SK-N-SH (cell line): ENCODE results near the gene FSD2. TPM values are rescaled to one million over a fixed set of nuclear protein-coding genes. Genes with fewer than 3 reads are reported as not detected.

Experiments
- CTCF ChIA-PET: fragments of 300-600, 350-600 bp; formaldehyde crosslinking; extraction: SDS; loops from one replicate; lab custom pipeline; 2021; lab: Yijun Ruan, JAX
- POLR2A ChIA-PET: fragments of 350-600 bp; sonication (Branson Sonifier 250); formaldehyde crosslinking; extraction: SDS; loops from one replicate; lab custom pipeline; 2020; ENCODE audit warnings: antibody characterized with exemption, inconsistent platforms; lab: Yijun Ruan, JAX
- DNase-seq: peaks from one replicate; pipeline ENCODE4 v3.0.0; 2012
- H2AFZ ChIP-seq: fragments of 200-600 bp; sonication (generic); 2 replicates; pipeline ENCODE4 v1.8.1; 2016; ENCODE audit warnings: antibody characterized with exemption, mild to moderate bottlenecking, low read depth
- H3F3A ChIP-seq: fragments of 200-600 bp; sonication (generic); replicated peaks from 2 replicates; pipeline ENCODE3; 2016; ENCODE audit warnings: antibody characterized with exemption, mild to moderate bottlenecking; ENCODE audit not compliant: insufficient read depth
- H3K27ac ChIP-seq, 2 experiments: fragments of 200-500 bp in 1 of 2; fragments of 200-600 bp in 1 of 2; sonication (Bioruptor generic) in 1 of 2; sonication (generic), shearing (Covaris generic) in 1 of 2; 2 replicates each; pipeline versions ENCODE4 v1.5.1 to v1.6.1; 2014 to 2016; ENCODE audit warnings: low read depth in 2 of 2, inconsistent platforms in 1 of 2, low read length in 1 of 2, mild to moderate bottlenecking in 1 of 2, mixed read lengths in 1 of 2
- H3K27me3 ChIP-seq: fragments of 200-600 bp; sonication (generic), shearing (Covaris generic); 2 replicates; pipeline ENCODE4 v1.6.1; 2016; ENCODE audit warnings: mixed run types; ENCODE audit not compliant: insufficient read depth
- H3K36me3 ChIP-seq, 2 experiments: fragments of 200-500 bp in 1 of 2; fragments of 200-600 bp in 1 of 2; sonication (Bioruptor generic) in 1 of 2; sonication (generic) in 1 of 2; replicated peaks in 1 of 2; 2 replicates each; pipeline versions ENCODE3 to v1.5.1; 2014 to 2016; ENCODE audit warnings: low read length in 1 of 2, mild to moderate bottlenecking in 1 of 2; ENCODE audit not compliant: insufficient read depth in 2 of 2, control insufficient read depth in 1 of 2
- H3K4me1 ChIP-seq, 2 experiments: fragments of 200-500 bp in 1 of 2; fragments of 200-600 bp in 1 of 2; sonication (Bioruptor generic) in 1 of 2; sonication (generic), shearing (Covaris generic) in 1 of 2; 2 replicates each; pipeline versions ENCODE4 v1.5.1 to v1.6.1; 2014 to 2016; ENCODE audit warnings: low read depth in 1 of 2, low read length in 1 of 2, mixed run types in 1 of 2; ENCODE audit not compliant: insufficient read depth in 2 of 2, control insufficient read depth in 1 of 2
- H3K4me2 ChIP-seq: fragments of 200-600 bp; sonication (generic), shearing (Covaris generic); 2 replicates; pipeline ENCODE4 v1.6.1; 2017; ENCODE audit warnings: mixed run types
- H3K4me3 ChIP-seq, 2 experiments: fragments of 200-500 bp in 1 of 2; fragments of 200-600 bp in 1 of 2; sonication (Bioruptor generic) in 1 of 2; sonication (generic), shearing (Covaris generic) in 1 of 2; 2 replicates each; pipeline versions ENCODE4 v1.5.1 to v1.8.1; 2014 to 2016; ENCODE audit warnings: low read depth in 2 of 2, inconsistent platforms in 1 of 2, low read length in 1 of 2, mild to moderate bottlenecking in 1 of 2, mixed read lengths in 1 of 2, moderate library complexity in 1 of 2
- H3K79me2 ChIP-seq: fragments of 200-600 bp; sonication (generic); 2 replicates; pipeline ENCODE4 v1.8.1; 2017; ENCODE audit warnings: mild to moderate bottlenecking; ENCODE audit not compliant: insufficient read depth
- H3K9ac ChIP-seq: fragments of 200-600 bp; sonication (generic); 2 replicates; pipeline ENCODE4 v1.6.1; 2017; ENCODE audit warnings: mixed run types
- H3K9me2 ChIP-seq: fragments of 200-600 bp; sonication (generic); 2 replicates; pipeline ENCODE4 v1.6.1; 2017; ENCODE audit warnings: mixed run types
- H3K9me3 ChIP-seq: fragments of 200-600 bp; sonication (generic); 2 replicates; pipeline ENCODE4 v1.6.1; 2017; ENCODE audit warnings: mixed run types, mild to moderate bottlenecking, moderate library complexity
- H4K20me1 ChIP-seq: fragments of 200-600 bp; sonication (generic); 2 replicates; pipeline ENCODE4 v1.6.1; 2017; ENCODE audit warnings: mild to moderate bottlenecking, mixed run types; ENCODE audit not compliant: insufficient read depth
- CHD2 ChIP-seq: fragments of 150-350 bp; IDR thresholded peaks from 2 replicates; pipeline ENCODE4 v1.6.1; 2018; ENCODE audit warnings: low read length; ENCODE audit not compliant: partially characterized antibody
- CTCF ChIP-seq: fragments of 200-600 bp; sonication (generic); IDR thresholded peaks from 2 replicates; pipeline ENCODE4 v1.6.1; 2017; ENCODE audit warnings: antibody characterized with exemption, mild to moderate bottlenecking, moderate library complexity
- ELF1 ChIP-seq: IDR thresholded peaks from 2 replicates; pipeline ENCODE4 v1.4.0; 2012
- EP300 ChIP-seq, 2 experiments: IDR thresholded peaks; 2 replicates each; pipeline versions ENCODE4 v1.4.0 to v1.6.1; 2012; ENCODE audit warnings: borderline replicate concordance in 1 of 2, low read depth in 1 of 2, low read length in 1 of 2
- EZH2phosphoT487 ChIP-seq: fragments of 200-600 bp; sonication (generic); IDR thresholded peaks from 2 replicates; pipeline ENCODE4 v1.6.1; 2017; ENCODE audit warnings: low read depth, mixed run types, mild to moderate bottlenecking, antibody characterized with exemption, moderate library complexity, borderline replicate concordance
- FOXM1 ChIP-seq: IDR thresholded peaks from 2 replicates; pipeline ENCODE4 v1.4.0; 2012; ENCODE audit warnings: low read depth, mild to moderate bottlenecking
- MEF2A ChIP-seq: IDR thresholded peaks from 2 replicates; pipeline ENCODE4 v1.4.0; 2012; ENCODE audit warnings: low read depth, borderline replicate concordance
- MXI1 ChIP-seq: IDR thresholded peaks from 2 replicates; pipeline ENCODE4 v1.6.1; 2012; ENCODE audit warnings: mild to moderate bottlenecking, low read depth, low read length, improper control_type of control experiment
- NFIC ChIP-seq: IDR thresholded peaks from 2 replicates; pipeline ENCODE4 v1.4.0; 2012; ENCODE audit warnings: borderline replicate concordance
- NRF1 ChIP-seq: IDR thresholded peaks from 2 replicates; pipeline ENCODE4 v1.6.1; 2012; ENCODE audit warnings: low read depth, mild to moderate bottlenecking, low read length
- RFX5 ChIP-seq: IDR thresholded peaks from 2 replicates; pipeline ENCODE4 v1.6.1; 2012; ENCODE audit warnings: mild to moderate bottlenecking, improper control_type of control experiment, low read length
- SIN3A ChIP-seq: IDR thresholded peaks from 2 replicates; pipeline ENCODE4 v1.6.1; 2012; ENCODE audit warnings: low read depth, mild to moderate bottlenecking, low read length, moderate library complexity, borderline replicate concordance
- SMC3 ChIP-seq: IDR thresholded peaks from 2 replicates; pipeline ENCODE4 v1.6.1; 2012; ENCODE audit warnings: low read depth, low read length, improper control_type of control experiment
- TAF1 ChIP-seq: IDR thresholded peaks from 2 replicates; pipeline ENCODE4 v1.6.1; 2012; ENCODE audit warnings: low read depth, mild to moderate bottlenecking, low read length, moderate library complexity, borderline replicate concordance
- TCF12 ChIP-seq: IDR thresholded peaks from 2 replicates; pipeline ENCODE4 v1.4.0; 2012
- TEAD4 ChIP-seq: IDR thresholded peaks from 2 replicates; pipeline ENCODE4 v1.4.0; 2012; ENCODE audit warnings: mild to moderate bottlenecking, borderline replicate concordance; ENCODE audit not compliant: insufficient read depth
- WGBS: methylation state at CpG from one replicate; pipeline ENCODE4 v1.1.6; 2017; ENCODE audit warnings: low lambda C conversion rate; 5-methylcytosine and 5-hydroxymethylcytosine counted together
- polyA plus RNA-seq, 3 experiments: library from polyadenylated mRNA; depleted of rRNA; stranded (reverse); fragments of >200 nt; gene quantifications; 2 replicates each; pipeline ENCODE4 v1.2.3, GENCODE V29; 2012
- TF ChIP-seq, protein P1 (sequence below): fragments of 150-350 bp; IDR thresholded peaks from 2 replicates; pipeline ENCODE4 v1.6.1; 2016; ENCODE audit warnings: mild to moderate bottlenecking, low read depth, low read length
- TF ChIP-seq, protein P2 (sequence below): IDR thresholded peaks from 2 replicates; pipeline ENCODE4 v1.4.0; 2012; ENCODE audit warnings: low read depth, borderline replicate concordance

FSD2 gene
- polyA plus RNA-seq, 1 of the 3 experiments (the other 2 are of a cell fraction): not detected

DNA sequence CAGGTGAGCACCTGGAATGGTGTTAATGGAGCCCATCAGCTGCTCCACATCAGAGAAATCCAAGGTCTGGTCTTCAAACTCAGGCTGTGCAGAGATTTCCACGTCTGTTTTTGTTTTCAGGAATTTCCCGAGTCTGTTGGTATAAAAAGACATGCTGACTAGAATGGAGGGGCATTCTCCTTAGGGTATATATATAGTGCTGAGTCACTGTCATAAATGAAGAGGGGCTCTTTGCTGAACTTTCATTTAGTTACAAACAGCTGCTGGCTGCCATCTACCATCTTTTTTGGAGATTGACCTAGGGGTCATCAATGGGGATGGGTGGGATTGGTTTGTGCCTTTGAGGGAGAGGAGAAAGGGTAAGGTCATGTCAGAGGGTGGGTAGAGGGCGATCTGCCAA is 27.1 kb downstream of the FSD2 start:
- no peak overlapping the region for H3K9ac ChIP-seq
- no peak overlapping the region for H3K4me2 ChIP-seq
- H3K9me3 ChIP-seq: no peaks in the 10 kb centered on the region
- H2AFZ ChIP-seq: no peak overlapping the region
- H3K4me3 ChIP-seq: no peak overlapping the region
- H4K20me1 ChIP-seq: no peaks in the 10 kb centered on the region
- ChIA-PET CTCF (no interaction called here), POLR2A (no interaction called here)
- no peaks in the 10 kb centered on the region for H3K27me3 ChIP-seq
- no peaks in the 10 kb centered on the region for H3K4me1 ChIP-seq
- no peaks in the 10 kb centered on the region for H3K79me2 ChIP-seq
- whole genome bisulfite sequencing: 66% methylated on average over 3 of the region's 3 CpGs
- H3K9me2 ChIP-seq: no peaks in the 10 kb centered on the region
- TF ChIP-seq MXI1 (no peak), MEF2A (no peak), TAF1 (no peak), FOXM1 (no peak), TCF12 (no peak), CTCF (no peak), TEAD4 (no peak), CHD2 (no peak), SIN3A (no peak), NRF1 (no peak), SMC3 (no peak)
- TF ChIP-seq, protein P1, sequence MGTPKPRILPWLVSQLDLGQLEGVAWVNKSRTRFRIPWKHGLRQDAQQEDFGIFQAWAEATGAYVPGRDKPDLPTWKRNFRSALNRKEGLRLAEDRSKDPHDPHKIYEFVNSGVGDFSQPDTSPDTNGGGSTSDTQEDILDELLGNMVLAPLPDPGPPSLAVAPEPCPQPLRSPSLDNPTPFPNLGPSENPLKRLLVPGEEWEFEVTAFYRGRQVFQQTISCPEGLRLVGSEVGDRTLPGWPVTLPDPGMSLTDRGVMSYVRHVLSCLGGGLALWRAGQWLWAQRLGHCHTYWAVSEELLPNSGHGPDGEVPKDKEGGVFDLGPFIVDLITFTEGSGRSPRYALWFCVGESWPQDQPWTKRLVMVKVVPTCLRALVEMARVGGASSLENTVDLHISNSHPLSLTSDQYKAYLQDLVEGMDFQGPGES: no peak
- TF ChIP-seq, protein P2, sequence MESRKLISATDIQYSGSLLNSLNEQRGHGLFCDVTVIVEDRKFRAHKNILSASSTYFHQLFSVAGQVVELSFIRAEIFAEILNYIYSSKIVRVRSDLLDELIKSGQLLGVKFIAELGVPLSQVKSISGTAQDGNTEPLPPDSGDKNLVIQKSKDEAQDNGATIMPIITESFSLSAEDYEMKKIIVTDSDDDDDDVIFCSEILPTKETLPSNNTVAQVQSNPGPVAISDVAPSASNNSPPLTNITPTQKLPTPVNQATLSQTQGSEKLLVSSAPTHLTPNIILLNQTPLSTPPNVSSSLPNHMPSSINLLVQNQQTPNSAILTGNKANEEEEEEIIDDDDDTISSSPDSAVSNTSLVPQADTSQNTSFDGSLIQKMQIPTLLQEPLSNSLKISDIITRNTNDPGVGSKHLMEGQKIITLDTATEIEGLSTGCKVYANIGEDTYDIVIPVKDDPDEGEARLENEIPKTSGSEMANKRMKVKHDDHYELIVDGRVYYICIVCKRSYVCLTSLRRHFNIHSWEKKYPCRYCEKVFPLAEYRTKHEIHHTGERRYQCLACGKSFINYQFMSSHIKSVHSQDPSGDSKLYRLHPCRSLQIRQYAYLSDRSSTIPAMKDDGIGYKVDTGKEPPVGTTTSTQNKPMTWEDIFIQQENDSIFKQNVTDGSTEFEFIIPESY: no peak
- H3K36me3 ChIP-seq: no peaks in the 10 kb centered on the region
- no peak for DNase-seq
- no peaks in the 10 kb centered on the region for H3F3A ChIP-seq
- H3K27ac ChIP-seq: no peak overlapping the region

GRCh38 chr15:82774496-82774895 is 31.4 kb downstream of the FSD2 start:
- WGBS: 90% methylated on average over 7 of the region's 7 CpGs
- no peaks in the 10 kb centered on the region for H4K20me1 ChIP-seq
- H3K9me3 ChIP-seq: no peaks in the 10 kb centered on the region
- no peak overlapping the region for H3K4me2 ChIP-seq
- no peaks in the 10 kb centered on the region for H3F3A ChIP-seq
- no peak for DNase-seq
- H3K9ac ChIP-seq: no peak overlapping the region
- no peaks in the 10 kb centered on the region for H3K27me3 ChIP-seq
- no peaks in the 10 kb centered on the region for H3K36me3 ChIP-seq
- H3K79me2 ChIP-seq: no peaks in the 10 kb centered on the region
- no peak overlapping the region for H3K4me3 ChIP-seq
- H3K4me1 ChIP-seq: no peaks in the 10 kb centered on the region
- no peak overlapping the region for H2AFZ ChIP-seq
- POLR2A ChIA-PET: interaction anchor here (0.6 to 1.2 kb wide), 2 partner anchors 24 to 37 kb away, joined by 3 to 4 read pairs; no protein-coding TSS in a partner anchor
- no peak overlapping the region for H3K27ac ChIP-seq
- no peaks in the 10 kb centered on the region for H3K9me2 ChIP-seq
- CTCF ChIA-PET: interaction anchor here (1.0 to 1.3 kb wide), 2 partner anchors 9 to 12 kb away, joined by 3 to 4 read pairs; no protein-coding TSS in a partner anchor
- TF ChIP-seq ELF1: no peak
- no peak for TF ChIP-seq EP300 (IDR thresholded peaks at IDR 0.05; ENCODE audit: borderline replicate concordance in 1 of 2, low read depth in 1 of 2, low read length in 1 of 2)
- no peak for TF ChIP-seq EZH2phosphoT487
- TF ChIP-seq MEF2A: no peak
- no peak for TF ChIP-seq CTCF
- no peak for TF ChIP-seq RFX5
- TF ChIP-seq NFIC: no peak
- TF ChIP-seq SIN3A: no peak
